DND-41 (cell line): ENCODE results near the gene SERPIND1.
"Not testable (repeated sequence)": the region's sequence is repeated elsewhere in the genome, so short reads cannot be mapped to it uniquely, and the experiment has no call there.

Experiments used
- ATAC-seq: fragments of 200-7000 bp; cut with Tn5 transposase; 3 replicates; pipeline ENCODE4 v1.9.1; 2021; ENCODE audit warnings: low read depth; ENCODE audit not compliant: insufficient read depth
- DNase-seq: peaks from one replicate; pipeline ENCODE4 v3.0.0-alpha.2; 2020
- H2AFZ ChIP-seq: 2 replicates; pipeline ENCODE4 v1.6.0; 2012; ENCODE audit warnings: low read depth, low read length
- H3K27ac ChIP-seq: 2 replicates; pipeline ENCODE4 v1.5.1; 2012; ENCODE audit warnings: low read length, inconsistent platforms
- H3K27me3 ChIP-seq: fragments of 200-600 bp; sonication (generic); 2 replicates; pipeline ENCODE4 v1.6.0; 2012; ENCODE audit warnings: low read length, mild to moderate bottlenecking, inconsistent platforms; ENCODE audit not compliant: insufficient read depth, poor library complexity
- H3K36me3 ChIP-seq: 2 replicates; pipeline ENCODE4 v1.5.1; 2012; ENCODE audit warnings: low read length, inconsistent platforms; ENCODE audit not compliant: insufficient read depth
- H3K4me1 ChIP-seq: 2 replicates; pipeline ENCODE4 v1.5.1; 2012; ENCODE audit warnings: mild to moderate bottlenecking, low read length; ENCODE audit not compliant: insufficient read depth
- H3K4me2 ChIP-seq: 2 replicates; pipeline ENCODE4 v1.6.0; 2012; ENCODE audit warnings: mild to moderate bottlenecking, moderate library complexity, low read length, inconsistent platforms; ENCODE audit not compliant: insufficient read depth
- H3K4me3 ChIP-seq, 2 experiments: fragments of 200-600 bp in 1 of 2; shearing (Covaris generic) in 1 of 2; 2 replicates each; pipeline ENCODE4 v1.5.1; 2012 to 2016; ENCODE audit warnings: inconsistent platforms in 2 of 2, low read length in 2 of 2, mild to moderate bottlenecking in 2 of 2, low read depth in 1 of 2, moderate library complexity in 1 of 2
- H3K79me2 ChIP-seq: 2 replicates; pipeline ENCODE4 v1.6.0; 2012; ENCODE audit warnings: low read length, inconsistent platforms; ENCODE audit not compliant: insufficient read depth
- H3K9ac ChIP-seq: 2 replicates; pipeline ENCODE4 v1.6.0; 2012; ENCODE audit warnings: low read depth, mild to moderate bottlenecking, inconsistent platforms, low read length, moderate library complexity
- H3K9me3 ChIP-seq: 2 replicates; pipeline ENCODE4 v1.5.1; 2012; ENCODE audit warnings: low read length, moderate library complexity, mild to moderate bottlenecking, inconsistent platforms; ENCODE audit not compliant: insufficient read depth, severe bottlenecking
- H4K20me1 ChIP-seq: 2 replicates; pipeline ENCODE4 v1.6.0; 2012; ENCODE audit warnings: low read length; ENCODE audit not compliant: insufficient read depth
- CTCF ChIP-seq: IDR thresholded peaks from 2 replicates; pipeline ENCODE4 v1.5.1; 2012; ENCODE audit warnings: borderline replicate concordance, low read length, moderate library complexity, mild to moderate bottlenecking; ENCODE audit not compliant: poor library complexity, severe bottlenecking; ENCODE audit errors: extremely low read depth
- EZH2 ChIP-seq: IDR thresholded peaks from 3 replicates; pipeline ENCODE4 v1.6.1; 2012; ENCODE audit warnings: borderline replicate concordance, low read depth, mild to moderate bottlenecking, moderate library complexity, low read length, inconsistent platforms; ENCODE audit not compliant: severe bottlenecking

The SERPIND1 gene

GRCh38 chr22:20727118-20728015, 46.5 kb upstream of the SERPIND1 start:
- no peaks in the 10 kb centered on the region for H3K79me2 ChIP-seq
- H3K27me3 ChIP-seq = no peaks in the 10 kb centered on the region
- ATAC-seq = no peak
- TF ChIP-seq EZH2 = no peak
- no peak for TF ChIP-seq CTCF
- no peak overlapping the region for H3K4me3 ChIP-seq
- no peaks in the 10 kb centered on the region for H3K9me3 ChIP-seq
- H3K4me2 ChIP-seq = no peak overlapping the region
- H3K27ac ChIP-seq = no peak overlapping the region
- H3K9ac ChIP-seq = no peak overlapping the region
- DNase-seq = no peak
- H3K4me1 ChIP-seq = no peaks in the 10 kb centered on the region
- peaks cover 4% of the 10 kb centered on the region; the same call in 1 of the 2 replicates for H4K20me1 ChIP-seq
- H2AFZ ChIP-seq = no peak overlapping the region
- peaks cover 63% of the 10 kb centered on the region for H3K36me3 ChIP-seq

GRCh38 chr22:20728523-20729190, 45.3 kb upstream of the SERPIND1 start:
- ATAC-seq = no peak
- Histone ChIP-seq H3K27me3 (no peaks in the 10 kb centered on the region), H3K4me3 (no peak overlapping the region), H4K20me1 (peaks cover 4% of the 10 kb centered on the region; the same call in 1 of the 2 replicates), H3K9ac (no peak overlapping the region), H3K27ac (no peak overlapping the region), H2AFZ (no peak overlapping the region), H3K79me2 (no peaks in the 10 kb centered on the region), H3K4me2 (no peak overlapping the region), H3K9me3 (no peaks in the 10 kb centered on the region), H3K36me3 (peaks cover 66% of the 10 kb centered on the region), H3K4me1 (no peaks in the 10 kb centered on the region)
- no peak for DNase-seq
- no peak for TF ChIP-seq CTCF
- TF ChIP-seq EZH2 = no peak

- no peak for DNase-seq
- Histone ChIP-seq H3K79me2 (no peaks in the 10 kb centered on the region), H3K36me3 (peaks cover 66% of the 10 kb centered on the region), H3K27ac (no peak overlapping the region), H3K9ac (no peak overlapping the region), H3K4me1 (no peaks in the 10 kb centered on the region), H3K4me2 (no peak overlapping the region), H2AFZ (no peak overlapping the region), H4K20me1 (peaks cover 4% of the 10 kb centered on the region; the same call in 1 of the 2 replicates), H3K9me3 (no peaks in the 10 kb centered on the region), H3K4me3 (no peak overlapping the region), H3K27me3 (no peaks in the 10 kb centered on the region)
- ATAC-seq = no peak
- TF ChIP-seq EZH2 (no peak), CTCF (no peak)
Measured at GRCh38 chr22:20729194-20729593, 44.7 kb upstream of the SERPIND1 start.

- not testable (repeated sequence) for H3K4me3 ChIP-seq, H3K27ac ChIP-seq, H3K9ac ChIP-seq, H3K4me2 ChIP-seq, H2AFZ ChIP-seq, H3K4me1 ChIP-seq, H3K79me2 ChIP-seq, H4K20me1 ChIP-seq, DNase-seq, H3K9me3 ChIP-seq, H3K27me3 ChIP-seq, ATAC-seq
- peaks cover 47% of the 10 kb centered on the region for H3K36me3 ChIP-seq
Measured at GRCh38 chr22:20732431-20732830, 41.5 kb upstream of the SERPIND1 start.

- H3K36me3 ChIP-seq = peaks cover 37% of the 10 kb centered on the region
- not testable (repeated sequence) for H4K20me1 ChIP-seq, ATAC-seq, H3K4me3 ChIP-seq, H3K4me1 ChIP-seq, DNase-seq, H3K27me3 ChIP-seq, H3K9ac ChIP-seq, H2AFZ ChIP-seq, H3K4me2 ChIP-seq, H3K79me2 ChIP-seq, H3K27ac ChIP-seq, H3K9me3 ChIP-seq
Measured at GRCh38 chr22:20735356-20736162, 38.4 kb upstream of the SERPIND1 start.
